Measurements from ENCODE around the gene TPCN1.
"Not testable (repeated sequence)": the region's sequence is repeated elsewhere in the genome, so short reads cannot be mapped to it uniquely, and the experiment has no call there.

Gene TPCN1

DNA sequence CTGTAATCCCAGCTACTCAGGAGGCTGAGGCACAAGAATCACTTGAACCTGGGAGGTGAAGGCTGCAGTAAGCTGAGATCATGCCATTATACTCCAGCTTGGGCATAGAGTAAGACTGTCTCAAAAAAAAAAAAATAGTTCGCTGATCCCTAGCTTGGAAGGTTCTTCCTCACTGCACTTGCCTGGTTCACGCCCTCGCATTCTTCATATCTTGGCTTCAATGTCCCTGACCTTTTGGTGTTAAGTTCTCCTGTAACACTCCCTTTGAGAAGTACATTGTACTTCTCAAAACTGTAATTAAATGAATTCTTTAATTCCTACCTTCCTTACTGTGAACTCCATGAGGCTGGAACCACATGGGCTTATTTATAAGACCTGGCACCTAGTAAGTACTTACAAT is 16.5 kb upstream of the TPCN1 start:
- H3K4me3 ChIP-seq (ENCODE audit: severe bottlenecking): no peak overlapping the region
- ATAC-seq (ENCODE audit: low read depth): no peak
- H3K27ac ChIP-seq (ENCODE audit: poor library complexity, severe bottlenecking): peak overlapping the region; percentile 1
- no peaks in the 10 kb centered on the region for H3K4me1 ChIP-seq (ENCODE audit: insufficient read depth, poor library complexity, severe bottlenecking)
- DNase-seq (ENCODE audit: low spot score): no peak
- H3K27me3 ChIP-seq (ENCODE audit: insufficient read depth, poor library complexity, severe bottlenecking): no peaks in the 10 kb centered on the region
- H3K36me3 ChIP-seq (ENCODE audit: low read depth): no peaks in the 10 kb centered on the region
- no peaks in the 10 kb centered on the region for H3K9me3 ChIP-seq (ENCODE audit: severe bottlenecking)
- TF ChIP-seq, protein P1, sequence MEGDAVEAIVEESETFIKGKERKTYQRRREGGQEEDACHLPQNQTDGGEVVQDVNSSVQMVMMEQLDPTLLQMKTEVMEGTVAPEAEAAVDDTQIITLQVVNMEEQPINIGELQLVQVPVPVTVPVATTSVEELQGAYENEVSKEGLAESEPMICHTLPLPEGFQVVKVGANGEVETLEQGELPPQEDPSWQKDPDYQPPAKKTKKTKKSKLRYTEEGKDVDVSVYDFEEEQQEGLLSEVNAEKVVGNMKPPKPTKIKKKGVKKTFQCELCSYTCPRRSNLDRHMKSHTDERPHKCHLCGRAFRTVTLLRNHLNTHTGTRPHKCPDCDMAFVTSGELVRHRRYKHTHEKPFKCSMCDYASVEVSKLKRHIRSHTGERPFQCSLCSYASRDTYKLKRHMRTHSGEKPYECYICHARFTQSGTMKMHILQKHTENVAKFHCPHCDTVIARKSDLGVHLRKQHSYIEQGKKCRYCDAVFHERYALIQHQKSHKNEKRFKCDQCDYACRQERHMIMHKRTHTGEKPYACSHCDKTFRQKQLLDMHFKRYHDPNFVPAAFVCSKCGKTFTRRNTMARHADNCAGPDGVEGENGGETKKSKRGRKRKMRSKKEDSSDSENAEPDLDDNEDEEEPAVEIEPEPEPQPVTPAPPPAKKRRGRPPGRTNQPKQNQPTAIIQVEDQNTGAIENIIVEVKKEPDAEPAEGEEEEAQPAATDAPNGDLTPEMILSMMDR (IDR thresholded peaks at IDR 0.05; ENCODE audit: poor library complexity, severe bottlenecking): no peak

DNA sequence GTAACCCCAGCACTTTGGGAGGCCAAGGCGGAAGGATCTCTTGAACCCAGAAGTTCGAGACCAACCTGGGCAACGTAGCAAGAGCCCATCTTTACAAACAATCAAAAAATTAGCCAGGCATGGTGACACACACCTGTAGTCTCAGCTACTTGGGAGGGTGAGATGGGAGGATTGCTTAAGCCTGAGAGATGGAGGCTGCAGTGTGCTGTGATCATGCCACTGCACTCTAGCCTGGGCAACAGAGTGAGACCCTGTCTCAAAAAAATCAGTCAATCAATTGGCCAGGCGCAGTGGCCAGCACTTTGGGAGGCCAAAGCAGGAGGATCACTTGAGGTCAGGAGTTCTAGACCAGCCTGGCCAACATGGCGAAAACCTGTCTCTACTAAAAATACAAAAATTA is 14.5 kb upstream of the TPCN1 start:
- H3K27ac ChIP-seq (ENCODE audit: poor library complexity, severe bottlenecking): peak overlapping the region; percentile 1
- H3K27me3 ChIP-seq (ENCODE audit: insufficient read depth, poor library complexity, severe bottlenecking); H3K4me1 ChIP-seq (ENCODE audit: insufficient read depth, poor library complexity, severe bottlenecking); ATAC-seq (ENCODE audit: low read depth); H3K4me3 ChIP-seq (ENCODE audit: severe bottlenecking); H3K9me3 ChIP-seq (ENCODE audit: severe bottlenecking); DNase-seq (ENCODE audit: low spot score); H3K36me3 ChIP-seq (ENCODE audit: low read depth): not testable (repeated sequence)

DNA sequence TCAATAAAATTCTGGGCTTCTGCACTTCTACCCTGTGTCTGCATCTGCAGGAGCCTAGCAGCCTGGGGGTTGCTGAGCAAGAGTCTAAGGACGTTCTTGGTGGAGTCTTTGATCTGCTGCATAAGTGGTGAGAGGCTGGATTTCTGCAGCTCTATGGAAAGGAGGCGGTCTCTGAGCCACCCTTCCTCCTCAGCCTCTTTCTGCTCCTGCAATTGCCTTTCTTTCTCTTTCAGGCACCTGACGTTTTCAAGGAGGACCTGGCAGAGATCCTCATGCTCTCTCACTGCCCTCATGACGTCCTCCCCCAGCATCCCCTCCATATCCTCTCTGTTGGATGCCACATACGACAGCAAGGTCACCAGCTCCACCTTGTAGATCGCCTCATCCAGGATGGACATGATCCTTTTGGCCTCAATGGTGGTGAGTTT is 13.6 kb upstream of the TPCN1 start:
- TF ChIP-seq, protein P1 (IDR thresholded peaks at IDR 0.05; ENCODE audit: poor library complexity, severe bottlenecking): no peak
- no peaks in the 10 kb centered on the region for H3K9me3 ChIP-seq (ENCODE audit: severe bottlenecking)
- DNase-seq (ENCODE audit: low spot score) (no peak), ATAC-seq (ENCODE audit: low read depth) (no peak)
- H3K4me1 ChIP-seq (ENCODE audit: insufficient read depth, poor library complexity, severe bottlenecking): no peaks in the 10 kb centered on the region
- H3K36me3 ChIP-seq (ENCODE audit: low read depth): no peaks in the 10 kb centered on the region
- H3K27ac ChIP-seq (ENCODE audit: poor library complexity, severe bottlenecking): no peak overlapping the region
- no peak overlapping the region for H3K4me3 ChIP-seq (ENCODE audit: severe bottlenecking)
- no peaks in the 10 kb centered on the region for H3K27me3 ChIP-seq (ENCODE audit: insufficient read depth, poor library complexity, severe bottlenecking)

DNA sequence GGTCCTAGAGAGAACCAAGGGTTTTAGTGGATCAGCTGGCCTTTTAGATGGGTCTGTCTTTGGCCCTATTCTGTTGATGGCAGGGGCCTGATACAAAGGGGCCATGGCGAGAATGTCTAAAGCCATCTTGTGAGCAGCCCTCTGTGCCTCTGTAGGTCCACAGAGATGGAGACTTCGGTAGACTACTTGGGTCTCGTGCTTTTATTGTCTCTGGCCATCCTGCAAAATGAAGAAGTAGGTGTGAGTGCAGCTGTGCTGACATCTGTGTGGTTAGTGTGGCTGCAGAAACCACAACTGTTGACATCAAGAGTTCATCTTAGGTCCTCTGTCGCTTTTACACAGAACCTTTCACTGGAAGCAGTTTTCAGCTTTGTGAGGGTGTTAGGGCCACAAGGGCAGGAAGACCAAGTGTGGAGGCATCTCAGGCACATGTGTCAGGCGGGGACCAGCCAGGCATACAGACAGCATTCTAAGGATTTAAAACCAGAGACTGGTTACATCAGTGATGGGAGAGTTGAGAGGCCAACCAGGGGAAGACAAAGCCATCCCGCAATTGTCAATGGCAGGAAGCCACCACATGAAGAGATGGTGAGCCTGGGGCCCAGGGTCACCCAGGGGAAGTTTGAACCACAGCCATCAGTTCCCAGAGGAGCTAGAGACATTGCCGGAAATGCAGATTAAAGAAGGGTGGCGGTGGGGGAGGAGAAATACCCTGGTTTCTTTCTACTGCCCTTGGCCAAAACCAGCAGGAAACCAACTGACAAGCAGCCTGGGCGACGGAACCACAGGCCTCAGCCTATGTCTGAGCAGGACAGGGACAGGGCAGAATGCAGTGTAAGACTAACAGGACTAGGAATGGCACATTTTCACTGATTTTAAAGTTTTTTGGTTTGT is 13.0 kb upstream of the TPCN1 start:
- DNase-seq (ENCODE audit: low spot score): no peak
- TF ChIP-seq, protein P1 (IDR thresholded peaks at IDR 0.05; ENCODE audit: poor library complexity, severe bottlenecking): no peak
- H3K4me3 ChIP-seq (ENCODE audit: severe bottlenecking): no peak overlapping the region
- H3K36me3 ChIP-seq (ENCODE audit: low read depth): no peaks in the 10 kb centered on the region
- H3K9me3 ChIP-seq (ENCODE audit: severe bottlenecking): no peaks in the 10 kb centered on the region
- H3K4me1 ChIP-seq (ENCODE audit: insufficient read depth, poor library complexity, severe bottlenecking): no peaks in the 10 kb centered on the region
- H3K27me3 ChIP-seq (ENCODE audit: insufficient read depth, poor library complexity, severe bottlenecking): no peaks in the 10 kb centered on the region
- H3K27ac ChIP-seq (ENCODE audit: poor library complexity, severe bottlenecking): no peak overlapping the region
- ATAC-seq (ENCODE audit: low read depth): no peak

DNA sequence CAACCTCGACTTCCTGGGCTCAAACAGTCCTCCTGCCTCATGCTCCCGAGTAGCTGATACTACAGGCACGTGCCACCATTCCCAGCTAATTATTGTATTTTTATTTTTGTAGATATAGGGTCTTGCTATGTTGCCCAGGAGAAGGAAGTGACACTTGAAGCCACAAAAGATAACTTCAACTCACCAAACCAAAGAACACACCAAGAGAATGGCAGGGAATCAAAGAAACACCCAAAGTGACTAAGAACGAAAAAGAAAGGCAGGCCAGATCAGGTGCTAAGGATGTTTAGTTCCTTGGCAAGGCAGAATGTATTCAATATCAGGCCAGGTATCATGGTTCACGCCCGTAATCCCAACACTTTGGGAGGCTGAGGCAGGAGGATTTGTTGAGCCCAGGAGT is 10.1 kb upstream of the TPCN1 start:
- H3K4me3 ChIP-seq (ENCODE audit: severe bottlenecking): no peak overlapping the region
- H3K27me3 ChIP-seq (ENCODE audit: insufficient read depth, poor library complexity, severe bottlenecking): no peaks in the 10 kb centered on the region
- H3K36me3 ChIP-seq (ENCODE audit: low read depth): no peaks in the 10 kb centered on the region
- TF ChIP-seq, protein P1 (IDR thresholded peaks at IDR 0.05; ENCODE audit: poor library complexity, severe bottlenecking): no peak
- peaks cover 21% of the 10 kb centered on the region for H3K4me1 ChIP-seq (ENCODE audit: insufficient read depth, poor library complexity, severe bottlenecking)
- ATAC-seq (ENCODE audit: low read depth): no peak
- H3K9me3 ChIP-seq (ENCODE audit: severe bottlenecking): no peaks in the 10 kb centered on the region
- DNase-seq (ENCODE audit: low spot score): no peak
- H3K27ac ChIP-seq (ENCODE audit: poor library complexity, severe bottlenecking): no peak overlapping the region

Measured in RWPE2 (cell line).